ENCODE results near the gene HSD17B2. TPM values are rescaled to one million over a fixed set of nuclear protein-coding genes. Genes with fewer than 3 reads are reported as not detected.

Gene HSD17B2
- total RNA-seq, 1 experiment from 2014 or later, result not detected

DNA sequence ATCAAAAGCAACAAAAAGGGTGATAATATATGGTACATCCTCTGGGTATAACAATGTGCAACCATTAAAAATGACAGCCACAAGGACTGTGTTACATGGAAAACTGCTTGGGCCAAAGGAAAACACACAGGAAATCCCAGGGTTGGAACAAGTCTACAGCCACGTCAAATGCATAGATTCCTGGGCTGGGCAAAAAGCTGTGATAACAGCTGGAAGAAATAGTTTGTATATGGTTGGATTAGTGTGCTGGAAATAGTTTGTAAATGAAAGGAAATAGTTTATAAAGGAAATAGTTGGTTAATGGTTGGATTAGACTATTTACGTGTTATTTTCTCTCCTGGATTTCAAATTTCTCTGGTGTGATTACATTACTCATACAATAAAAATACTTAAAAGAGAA is 2.6 kb downstream of the HSD17B2 start:
- peaks cover 0 to 12% of the 10 kb centered on the region in 2 experiments; a peak in 1 of 4 replicates for H3K4me1 ChIP-seq (ENCODE audit: control insufficient read depth in 1 of 2, insufficient read depth in 2 of 2, low read length in 2 of 2)
- intact Hi-C loops (cut with micrococcal nuclease), result no loop called here
- POLR2A ChIA-PET, result no interaction called here

More for the DNA sequence above, 2.6 kb downstream of the HSD17B2 start:
- no peak overlapping the region for H3K4me2 ChIP-seq (ENCODE audit: low read length)
- BruUV-seq (replicated peaks), result no TSS peak
- no peak overlapping the region for H3K27ac ChIP-seq (ENCODE audit: low read depth, low read length)
- H3K27me3 ChIP-seq (ENCODE audit: insufficient read depth, low read length), result peaks cover 58% of the 10 kb centered on the region
- H4K20me1 ChIP-seq (ENCODE audit: insufficient read depth), result no peaks in the 10 kb centered on the region
- ATAC-seq (no peak), DNase-seq (ENCODE audit: low read depth, low spot score) (no peak)
- no peaks in the 10 kb centered on the region for H3K79me2 ChIP-seq (ENCODE audit: insufficient read depth, low read length)
- H3K9ac ChIP-seq (ENCODE audit: low read length), result no peak overlapping the region
- H3K36me3 ChIP-seq (ENCODE audit: control insufficient read depth in 1 of 2, insufficient read depth in 2 of 2, low read length in 2 of 2), result no peaks in the 10 kb centered on the region
- CTCF ChIA-PET, result no interaction called here
- RAD21 ChIA-PET (ENCODE audit: low non-redundant PET in 1 of 2, low total read pairs in 2 of 2, uncharacterized antibody in 2 of 2, unreplicated experiment in 2 of 2), result no interaction called here
- H3K9me3 ChIP-seq (ENCODE audit: control insufficient read depth in 1 of 2, insufficient read depth in 1 of 2, low read depth in 1 of 2, low read length in 2 of 2), result no peaks in the 10 kb centered on the region
- no peak overlapping the region for H3K4me3 ChIP-seq (replicated peaks in 1 of 2; ENCODE audit: low read depth in 1 of 2, low read length in 2 of 2)
- H3K9me2 ChIP-seq (ENCODE audit: insufficient read depth), result no peaks in the 10 kb centered on the region
- H2AFZ ChIP-seq (ENCODE audit: low read depth, low read length, poor library complexity, severe bottlenecking), result no peak overlapping the region
- TF ChIP-seq, protein P1, sequence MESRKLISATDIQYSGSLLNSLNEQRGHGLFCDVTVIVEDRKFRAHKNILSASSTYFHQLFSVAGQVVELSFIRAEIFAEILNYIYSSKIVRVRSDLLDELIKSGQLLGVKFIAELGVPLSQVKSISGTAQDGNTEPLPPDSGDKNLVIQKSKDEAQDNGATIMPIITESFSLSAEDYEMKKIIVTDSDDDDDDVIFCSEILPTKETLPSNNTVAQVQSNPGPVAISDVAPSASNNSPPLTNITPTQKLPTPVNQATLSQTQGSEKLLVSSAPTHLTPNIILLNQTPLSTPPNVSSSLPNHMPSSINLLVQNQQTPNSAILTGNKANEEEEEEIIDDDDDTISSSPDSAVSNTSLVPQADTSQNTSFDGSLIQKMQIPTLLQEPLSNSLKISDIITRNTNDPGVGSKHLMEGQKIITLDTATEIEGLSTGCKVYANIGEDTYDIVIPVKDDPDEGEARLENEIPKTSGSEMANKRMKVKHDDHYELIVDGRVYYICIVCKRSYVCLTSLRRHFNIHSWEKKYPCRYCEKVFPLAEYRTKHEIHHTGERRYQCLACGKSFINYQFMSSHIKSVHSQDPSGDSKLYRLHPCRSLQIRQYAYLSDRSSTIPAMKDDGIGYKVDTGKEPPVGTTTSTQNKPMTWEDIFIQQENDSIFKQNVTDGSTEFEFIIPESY (IDR thresholded peaks at IDR 0.05; ENCODE audit: extremely low read depth, insufficient replicate concordance, low read length), result no peak
- no peak for TF ChIP-seq ZFX (IDR thresholded peaks at IDR 0.05)
- TF ChIP-seq SP1 (IDR thresholded peaks at IDR 0.05; ENCODE audit: low read depth), result no peak
- no peak for TF ChIP-seq ZNF274 (IDR thresholded peaks at IDR 0.05; ENCODE audit: low read depth, low read length)
- no peak for TF ChIP-seq JUND (IDR thresholded peaks at IDR 0.05)
- TF ChIP-seq ELF1 (IDR thresholded peaks at IDR 0.05; ENCODE audit: borderline replicate concordance, low read depth), result no peak
- TF ChIP-seq, protein P2, sequence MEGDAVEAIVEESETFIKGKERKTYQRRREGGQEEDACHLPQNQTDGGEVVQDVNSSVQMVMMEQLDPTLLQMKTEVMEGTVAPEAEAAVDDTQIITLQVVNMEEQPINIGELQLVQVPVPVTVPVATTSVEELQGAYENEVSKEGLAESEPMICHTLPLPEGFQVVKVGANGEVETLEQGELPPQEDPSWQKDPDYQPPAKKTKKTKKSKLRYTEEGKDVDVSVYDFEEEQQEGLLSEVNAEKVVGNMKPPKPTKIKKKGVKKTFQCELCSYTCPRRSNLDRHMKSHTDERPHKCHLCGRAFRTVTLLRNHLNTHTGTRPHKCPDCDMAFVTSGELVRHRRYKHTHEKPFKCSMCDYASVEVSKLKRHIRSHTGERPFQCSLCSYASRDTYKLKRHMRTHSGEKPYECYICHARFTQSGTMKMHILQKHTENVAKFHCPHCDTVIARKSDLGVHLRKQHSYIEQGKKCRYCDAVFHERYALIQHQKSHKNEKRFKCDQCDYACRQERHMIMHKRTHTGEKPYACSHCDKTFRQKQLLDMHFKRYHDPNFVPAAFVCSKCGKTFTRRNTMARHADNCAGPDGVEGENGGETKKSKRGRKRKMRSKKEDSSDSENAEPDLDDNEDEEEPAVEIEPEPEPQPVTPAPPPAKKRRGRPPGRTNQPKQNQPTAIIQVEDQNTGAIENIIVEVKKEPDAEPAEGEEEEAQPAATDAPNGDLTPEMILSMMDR (IDR thresholded peaks at IDR 0.05 in 2 of 3, conservative IDR thresholded peaks at IDR 0.05 in 1 of 3; ENCODE audit: borderline replicate concordance in 1 of 3, insufficient read depth in 1 of 3, low read depth in 2 of 3, low read length in 2 of 3), result no peak
- TF ChIP-seq, protein P3, sequence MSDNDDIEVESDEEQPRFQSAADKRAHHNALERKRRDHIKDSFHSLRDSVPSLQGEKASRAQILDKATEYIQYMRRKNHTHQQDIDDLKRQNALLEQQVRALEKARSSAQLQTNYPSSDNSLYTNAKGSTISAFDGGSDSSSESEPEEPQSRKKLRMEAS (IDR thresholded peaks at IDR 0.05), result no peak
- no peak for TF ChIP-seq EZH2phosphoT487 (IDR thresholded peaks at IDR 0.05; ENCODE audit: borderline replicate concordance)
- no peak for TF ChIP-seq EGR1 (IDR thresholded peaks at IDR 0.05; ENCODE audit: low read depth)
- TF ChIP-seq EZH2 (IDR thresholded peaks at IDR 0.05), result no peak
- no peak for TF ChIP-seq YY1 (IDR thresholded peaks at IDR 0.05; ENCODE audit: extremely low read depth, insufficient replicate concordance, low read depth, low read length)
- no peak for TF ChIP-seq FOSL1 (IDR thresholded peaks at IDR 0.05; ENCODE audit: low read depth)
- no peak for TF ChIP-seq SIN3A (IDR thresholded peaks at IDR 0.05; ENCODE audit: low read depth)
